AG08395 (cell line): ENCODE data around the gene CNKSR3.
"Not testable (repeated sequence)": the region's sequence is repeated elsewhere in the genome, so short reads cannot be mapped to it uniquely, and the experiment has no call there.

Experiments
- DNase-seq: peaks from one replicate; pipeline ENCODE4 v3.0.0; 2012; ENCODE audit warnings: mixed read lengths, low spot score

Gene CNKSR3

DNA sequence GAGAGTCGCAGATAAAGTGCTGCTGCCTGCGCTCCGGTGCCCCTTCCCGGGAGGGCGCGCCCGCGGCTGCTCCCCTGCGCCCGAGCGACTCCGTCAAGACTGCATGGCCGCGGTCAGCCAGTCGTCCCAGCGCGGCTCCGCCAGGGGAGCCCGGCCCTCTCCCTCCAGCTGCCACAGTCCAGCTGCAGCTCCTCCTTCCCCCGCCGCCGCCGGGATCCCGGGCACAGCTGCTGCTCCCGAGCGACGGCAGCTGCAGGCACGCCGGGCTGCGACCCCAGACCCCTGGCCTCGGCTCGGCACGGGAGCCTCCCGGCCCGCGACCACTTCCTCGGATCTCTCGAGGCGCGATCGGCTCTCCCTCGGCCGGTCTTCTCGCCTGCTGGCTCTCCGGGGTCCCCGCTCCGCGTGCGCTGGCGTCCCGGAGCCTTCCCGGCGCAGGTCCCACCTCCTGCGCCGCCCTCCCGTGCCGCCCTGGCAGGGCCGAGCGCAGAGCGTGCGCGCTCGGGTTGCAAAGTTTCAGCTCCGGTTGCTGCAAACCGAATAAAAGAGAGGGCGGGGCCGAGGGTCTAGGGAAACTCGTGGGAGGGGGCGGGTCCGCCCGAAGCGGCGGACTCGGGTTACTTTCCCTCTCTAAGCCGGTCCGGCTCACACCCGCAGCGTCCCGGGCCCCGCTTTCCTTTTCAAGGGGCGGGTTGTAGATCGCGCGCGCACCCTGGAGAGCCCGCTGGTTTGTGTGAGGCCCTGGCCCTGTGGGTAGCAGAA is at the start of gene CNKSR3:
Gene CNKSR3, minus strand, starts transcription at position 542 of the 762 bp plus-strand sequence. CDS start 571 bp downstream, outside the sequence.
- peak; percentile 80 for DNase-seq

DNA sequence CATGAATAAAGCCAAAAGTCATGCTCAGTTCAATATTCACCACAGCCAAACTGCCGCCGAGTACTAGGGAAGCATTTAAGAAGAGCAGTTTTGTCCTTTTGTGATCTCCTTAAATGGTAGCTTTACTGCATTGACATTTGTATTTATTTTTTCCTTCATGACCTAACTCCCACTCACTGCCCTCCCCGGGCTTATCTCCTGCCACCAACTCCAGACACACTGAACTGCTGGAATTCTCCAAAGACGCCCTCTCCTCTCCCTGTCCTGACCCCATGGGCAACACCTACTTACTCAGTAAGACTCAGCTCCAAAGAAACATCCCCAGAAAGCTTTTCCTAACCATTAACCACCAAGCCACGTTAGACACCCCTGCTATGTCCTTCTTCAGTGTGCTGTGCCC is 48.5 kb upstream of the CNKSR3 start:
- DNase-seq = no peak

DNA sequence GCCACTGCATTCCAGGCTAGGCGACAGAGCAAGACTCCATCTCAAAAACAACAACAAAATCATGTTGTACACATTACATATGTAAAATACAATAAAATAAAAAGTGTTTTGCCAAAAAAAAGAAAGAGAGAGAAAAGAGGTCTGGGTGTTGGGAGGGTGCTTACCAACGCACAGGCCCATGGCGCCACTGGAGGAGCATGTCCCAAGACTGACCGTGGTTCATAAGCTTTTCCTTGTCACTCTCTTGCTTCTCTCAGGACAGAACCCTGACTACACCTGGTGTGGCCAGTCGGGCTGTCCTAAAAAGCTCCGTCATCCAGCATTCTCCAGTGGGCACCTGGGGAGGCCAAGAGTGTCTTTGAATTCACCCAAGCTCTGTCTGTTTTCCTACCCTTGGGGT is 48.0 kb upstream of the CNKSR3 start:
- no peak for DNase-seq

DNA sequence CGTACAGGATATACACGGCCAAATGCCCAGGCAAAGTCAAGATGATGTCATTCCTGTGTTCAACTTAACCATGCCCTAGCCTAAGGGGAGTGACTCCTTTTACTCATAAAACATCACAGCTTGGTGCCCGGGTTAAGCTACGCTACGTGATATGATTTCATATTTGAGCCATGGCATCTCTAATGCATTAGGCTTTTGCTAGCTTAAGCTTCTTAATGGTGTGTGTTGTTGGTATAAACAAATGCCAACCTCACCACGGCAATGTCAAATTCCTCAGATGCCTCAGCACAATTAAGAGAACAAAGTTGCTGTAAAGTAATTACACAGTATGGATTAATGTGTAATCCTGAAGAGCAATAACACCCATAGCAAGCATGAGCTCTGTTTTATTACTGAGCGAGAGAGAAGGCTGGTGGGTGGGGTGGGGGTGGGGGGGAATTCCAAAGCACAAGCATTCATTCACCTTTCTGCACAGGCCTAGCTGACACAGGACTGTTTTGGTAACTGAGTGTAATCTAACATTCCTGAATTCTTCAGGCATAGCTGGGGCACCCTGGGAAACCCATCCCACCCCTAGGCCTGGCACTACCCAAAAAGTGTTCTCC is 44.7 kb upstream of the CNKSR3 start:
- no peak for DNase-seq

DNA sequence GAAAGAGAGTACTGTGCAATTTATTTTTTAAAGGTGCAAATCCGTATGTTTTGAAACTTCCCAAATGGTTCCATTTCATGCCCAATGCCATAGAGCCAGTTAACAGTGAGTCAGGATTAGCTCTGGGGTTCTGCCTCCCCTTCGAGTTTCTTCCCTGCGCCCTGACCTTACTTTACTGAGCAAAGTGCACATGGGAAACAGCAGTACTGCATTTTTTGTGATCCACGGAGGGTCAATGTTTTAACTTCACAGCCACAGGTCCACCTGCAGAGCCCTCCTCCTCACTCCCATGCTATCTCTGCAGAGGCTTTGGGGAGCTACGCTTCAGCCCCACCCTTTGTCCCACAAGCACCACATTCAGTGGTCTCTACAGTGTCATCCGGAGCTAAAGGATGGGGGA is 44.0 kb upstream of the CNKSR3 start:
- DNase-seq = no peak

DNA sequence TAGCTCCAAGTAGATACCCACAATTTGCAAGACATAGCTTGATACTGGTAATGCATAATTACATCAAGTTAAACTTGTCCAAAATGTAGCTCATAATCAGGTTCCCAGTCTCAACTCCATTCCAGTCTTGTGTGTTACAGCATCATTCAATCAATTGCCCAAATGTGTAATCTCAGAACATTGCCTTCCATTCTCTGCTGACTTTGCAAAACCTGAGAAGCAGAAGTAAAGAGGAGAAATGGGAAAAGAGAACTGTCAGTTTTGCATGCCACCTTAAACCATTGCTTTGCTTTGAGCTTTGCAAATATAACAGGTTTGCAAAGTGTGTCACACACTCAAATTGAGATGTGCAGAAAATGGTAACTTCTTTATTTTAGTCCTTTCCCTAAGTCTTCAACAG is 40.3 kb upstream of the CNKSR3 start:
- DNase-seq = no peak

DNA sequence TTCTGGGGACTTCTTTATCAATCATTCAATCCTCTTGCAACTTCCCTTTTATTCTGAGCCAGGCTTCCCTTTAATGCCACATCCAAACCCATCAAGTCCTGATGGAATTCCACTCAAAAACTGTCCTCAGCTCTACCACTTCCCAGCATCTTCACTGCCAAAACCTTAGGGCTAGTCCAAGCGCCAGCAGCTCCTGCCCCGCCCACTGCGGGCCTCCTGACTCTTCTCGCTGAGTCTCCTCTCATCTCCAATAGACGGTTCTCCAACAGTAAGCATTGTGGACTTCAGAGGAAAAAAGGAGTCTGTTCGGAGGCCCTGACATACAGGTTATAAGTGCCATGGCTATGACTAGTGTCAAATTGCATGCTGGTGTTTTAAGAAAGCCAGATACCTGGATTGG is 38.7 kb upstream of the CNKSR3 start:
- no peak for DNase-seq

DNA sequence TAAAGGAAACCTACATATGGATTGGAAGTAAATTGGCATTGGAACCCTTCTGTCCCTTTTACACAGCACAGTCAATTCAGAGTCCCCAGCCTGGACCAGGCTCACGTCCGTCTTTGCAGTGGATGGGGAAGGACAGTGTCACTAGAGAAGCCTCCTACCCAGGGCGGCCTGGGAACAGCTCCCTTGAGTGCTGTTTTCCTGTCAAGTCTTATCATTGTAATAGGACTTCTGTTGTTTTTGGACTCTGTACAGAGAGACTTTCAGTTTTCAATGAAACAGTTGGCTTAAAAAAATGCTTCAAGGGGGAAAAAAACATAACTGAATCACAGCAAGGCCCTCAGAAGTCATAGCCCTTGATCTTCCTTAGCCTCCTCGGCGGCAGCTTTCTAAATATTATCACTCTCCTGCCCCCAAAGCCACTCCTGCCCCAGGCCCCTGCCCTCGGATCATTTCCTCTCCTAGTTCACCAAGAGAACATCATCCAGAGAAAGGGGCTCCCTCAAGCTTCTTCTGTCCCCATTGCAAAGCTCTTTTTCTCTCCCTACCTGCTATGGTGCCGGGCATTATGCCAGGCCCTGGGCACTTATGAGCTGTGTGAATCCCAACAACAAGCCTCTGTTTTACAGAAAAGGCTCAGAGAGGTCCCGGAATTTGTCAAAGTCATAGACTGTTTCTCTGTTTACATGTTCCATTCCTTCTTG is 37.8 kb upstream of the CNKSR3 start:
- DNase-seq = no peak

DNA sequence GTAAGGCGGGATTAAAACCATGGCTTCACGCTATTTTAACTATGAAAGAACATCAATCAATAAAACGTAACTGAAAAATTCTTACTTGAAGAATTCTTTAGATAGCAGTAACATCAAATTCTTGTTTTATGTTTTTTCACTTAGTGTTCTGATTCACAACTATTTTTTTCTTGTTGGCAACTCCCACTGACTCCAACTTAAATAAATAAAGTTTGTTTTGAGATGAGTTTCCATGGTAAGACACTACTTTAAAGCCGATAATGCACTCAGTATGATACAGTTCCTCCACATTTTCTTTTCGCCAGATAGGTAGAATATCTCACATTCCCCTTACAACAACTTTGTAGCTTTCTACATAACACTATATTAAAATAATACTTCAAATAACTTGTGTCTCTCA is 33.1 kb upstream of the CNKSR3 start:
- no peak for DNase-seq

DNA sequence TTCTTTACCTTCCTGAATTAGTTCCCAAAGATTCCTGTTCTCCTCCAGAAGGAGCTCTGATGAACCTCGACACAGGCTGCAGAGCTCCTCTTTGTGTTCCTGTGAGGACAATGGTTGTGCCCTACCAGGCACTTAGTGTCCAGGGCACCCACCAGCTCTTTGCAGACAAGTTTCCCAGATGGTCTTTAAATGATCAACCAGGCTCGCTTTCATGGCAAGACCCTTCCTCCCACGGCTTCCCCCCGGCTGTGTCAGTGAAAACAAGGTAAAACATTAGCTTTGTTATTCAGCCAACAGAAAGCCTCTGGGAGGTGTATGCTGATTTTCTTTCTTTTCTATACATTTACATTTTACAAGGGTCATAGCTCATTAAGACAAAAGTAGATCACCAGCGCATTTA is 32.3 kb upstream of the CNKSR3 start:
- DNase-seq = no peak

DNA sequence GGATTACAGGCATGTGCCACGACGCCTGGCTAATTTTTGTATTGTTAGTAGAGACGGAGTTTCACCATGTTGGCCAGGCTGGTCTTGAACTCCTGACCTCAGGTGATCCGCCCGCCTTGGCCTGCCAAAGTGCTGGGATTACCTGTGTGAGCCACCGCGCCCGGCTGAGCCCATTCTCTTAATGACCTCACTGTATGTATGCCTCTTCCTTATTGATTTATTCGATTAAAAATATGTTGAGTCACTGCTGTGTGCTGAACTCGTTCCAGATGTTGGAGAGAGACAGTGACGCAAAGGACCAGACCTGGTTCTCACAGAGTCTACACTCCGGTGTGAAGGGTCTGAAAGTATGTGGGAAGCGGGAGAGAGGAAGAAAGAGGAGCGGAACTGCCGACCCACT is 31.4 kb upstream of the CNKSR3 start:
- DNase-seq = not testable (repeated sequence)

DNA sequence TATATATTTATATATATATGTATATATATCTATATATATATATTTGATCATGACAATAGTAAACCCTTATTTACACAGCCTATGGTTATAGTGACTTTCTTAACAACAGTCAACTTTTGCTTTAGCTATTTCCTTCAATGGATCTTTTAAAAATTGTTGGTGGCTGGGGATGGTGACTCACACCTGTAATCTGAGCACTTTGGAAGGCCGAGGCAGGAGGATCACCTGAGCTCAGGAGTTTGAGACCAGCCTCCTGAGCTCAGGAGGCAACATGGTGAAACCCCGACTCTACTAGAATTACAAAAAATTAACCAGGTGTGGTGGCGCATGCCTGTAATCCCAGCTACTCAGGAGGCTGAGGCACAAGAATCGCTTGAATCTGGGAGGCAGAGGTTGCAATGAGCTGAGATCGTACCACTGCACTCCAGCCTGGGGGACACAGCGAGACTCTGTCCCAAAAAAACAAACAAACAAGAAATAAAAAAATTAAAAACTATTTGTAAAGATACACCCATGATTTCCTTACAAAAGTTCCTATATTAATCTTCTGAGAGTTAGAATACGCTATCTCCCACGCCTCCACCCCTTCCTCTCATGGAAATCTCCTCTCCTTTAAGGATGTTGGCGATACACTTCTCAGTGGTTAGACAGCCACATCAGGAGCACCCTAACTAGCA is 29.2 kb upstream of the CNKSR3 start:
- DNase-seq = no peak

DNA sequence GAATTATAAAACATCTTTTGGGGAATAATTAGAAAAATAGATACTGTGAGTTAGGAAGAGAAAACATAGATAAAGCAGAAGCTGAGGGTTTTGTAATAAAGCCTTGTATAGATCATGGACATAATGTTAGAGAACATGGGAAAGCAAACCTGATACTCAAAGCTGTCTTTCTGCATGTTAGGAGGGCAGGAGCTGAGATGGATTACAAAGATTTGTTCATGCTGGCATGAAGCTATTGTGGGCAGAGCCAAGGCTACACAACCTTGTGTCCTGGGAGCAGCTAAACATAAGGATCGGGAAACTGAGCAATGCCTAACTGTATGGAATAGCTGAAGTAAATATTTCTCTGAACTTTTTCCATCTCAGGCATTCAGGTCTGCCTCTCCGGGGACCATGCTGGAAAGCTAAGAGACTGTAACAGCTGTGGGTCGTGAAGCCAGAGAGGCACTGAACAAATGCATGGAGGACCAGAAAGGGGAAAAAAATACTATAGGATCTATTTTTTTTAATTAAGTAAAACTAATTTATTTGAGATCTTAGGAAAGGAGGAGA is 28.2 kb upstream of the CNKSR3 start:
- DNase-seq = no peak

DNA sequence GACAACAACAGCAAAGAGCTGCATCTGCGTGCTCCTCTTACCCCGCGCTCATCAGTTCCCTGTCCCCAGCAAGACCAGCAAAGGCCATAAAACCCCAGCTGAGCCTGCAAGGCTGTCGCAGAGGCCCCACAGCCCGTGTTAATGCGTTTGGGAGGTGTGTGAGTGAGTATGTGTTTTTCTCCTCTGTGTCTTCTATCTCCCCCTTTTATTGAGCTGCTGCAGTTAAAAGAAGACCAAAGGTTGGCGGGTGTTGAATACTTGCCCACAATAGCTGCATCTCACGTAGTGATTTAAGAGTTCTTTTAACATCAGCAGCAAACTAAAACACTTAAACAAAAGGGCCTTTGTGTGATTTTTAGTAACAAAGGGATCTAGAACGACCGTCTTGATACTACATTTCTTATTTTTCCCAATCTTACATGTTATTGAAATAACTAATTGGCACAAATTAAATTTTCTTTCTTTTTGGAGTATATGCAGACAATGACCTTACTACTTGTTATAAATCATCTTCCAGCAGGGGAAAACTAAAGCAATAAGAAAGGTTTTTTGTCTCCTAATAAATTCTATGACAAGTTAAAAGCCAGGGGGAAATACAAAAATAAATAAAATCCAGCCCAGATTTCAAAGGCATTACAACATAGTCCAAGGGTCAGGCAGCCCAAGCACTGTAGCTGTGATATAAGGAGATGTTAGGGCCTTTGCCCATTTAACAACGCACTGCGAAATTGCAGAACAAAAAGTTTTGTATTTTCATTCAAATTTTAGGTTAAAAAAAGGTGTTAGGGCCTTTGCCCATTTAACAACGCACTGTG is 27.2 kb upstream of the CNKSR3 start:
- no peak for DNase-seq

DNA sequence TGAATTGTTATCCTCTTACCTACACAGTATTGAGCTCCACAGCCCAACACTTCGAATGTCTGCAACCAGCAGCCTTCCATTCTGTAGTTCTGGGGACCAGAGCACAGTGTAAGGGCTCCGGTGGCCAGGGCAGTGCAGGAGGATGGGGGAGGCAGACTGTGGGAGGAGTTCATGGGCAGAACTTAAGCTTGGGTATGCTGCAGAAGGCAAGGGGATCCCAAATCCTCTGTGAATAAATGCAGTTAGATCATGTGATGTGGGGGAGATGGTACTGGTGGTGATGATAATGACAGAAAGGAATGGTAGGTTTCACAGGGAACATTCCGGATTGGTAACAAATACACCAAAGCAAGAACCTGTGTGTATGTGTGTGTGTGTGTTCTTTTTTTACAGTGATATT is 26.5 kb upstream of the CNKSR3 start:
- no peak for DNase-seq

DNA sequence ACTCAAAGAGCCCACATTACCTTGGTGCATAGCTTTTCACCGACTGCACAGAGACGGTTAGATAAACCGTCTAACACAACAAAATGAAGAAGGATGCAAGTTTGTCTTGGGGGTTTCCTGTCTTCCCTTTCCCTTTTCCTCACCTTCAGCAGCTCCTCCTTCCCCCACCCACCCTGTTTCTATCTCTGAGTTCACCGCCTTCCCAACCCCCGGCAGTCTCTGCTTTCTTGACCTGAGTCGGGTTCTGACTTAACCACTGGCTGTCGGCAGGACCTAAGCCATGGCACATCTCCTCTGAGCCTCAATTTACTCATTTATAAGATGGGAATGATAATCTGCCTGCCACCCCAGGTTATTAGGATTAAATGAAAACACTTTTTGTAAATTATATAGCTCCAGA is 25.8 kb upstream of the CNKSR3 start:
- no peak for DNase-seq

DNA sequence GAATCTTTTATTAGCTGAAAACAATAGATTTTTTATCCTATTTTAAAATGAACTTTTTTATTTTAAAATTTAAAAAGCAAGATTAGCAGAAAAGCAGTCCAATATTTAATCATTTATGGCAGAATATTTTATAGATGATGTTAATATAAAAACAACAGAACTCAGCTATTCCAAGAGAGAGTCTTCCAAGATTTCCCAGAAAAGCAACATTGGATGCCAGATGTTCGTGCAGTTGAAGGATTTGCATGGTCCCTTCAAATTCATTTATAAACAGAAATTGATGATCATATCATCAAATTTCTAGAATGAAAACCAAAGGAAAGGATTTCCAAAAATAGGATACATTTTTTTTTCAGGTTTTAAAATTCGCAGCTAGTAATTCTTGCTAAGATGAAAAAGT is 25.4 kb upstream of the CNKSR3 start:
- DNase-seq = no peak

DNA sequence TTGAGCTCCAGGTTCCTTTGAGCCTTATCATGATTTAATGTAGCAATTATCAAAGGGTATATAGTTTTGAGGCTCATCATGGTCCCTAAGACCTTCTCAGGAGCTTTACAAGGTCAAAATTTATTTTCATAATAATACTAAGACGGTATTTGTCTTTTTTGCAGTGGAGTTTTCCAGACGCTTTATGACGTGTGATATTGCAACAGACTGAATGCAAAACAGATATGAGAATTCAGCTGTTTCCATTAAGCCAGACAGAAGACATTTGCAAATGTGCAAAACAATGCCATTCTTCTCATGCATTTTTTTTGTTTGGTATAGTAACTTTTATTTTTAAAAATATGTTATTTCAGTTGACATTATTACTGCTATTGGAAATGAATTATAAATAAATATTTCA is 24.7 kb upstream of the CNKSR3 start:
- no peak for DNase-seq

DNA sequence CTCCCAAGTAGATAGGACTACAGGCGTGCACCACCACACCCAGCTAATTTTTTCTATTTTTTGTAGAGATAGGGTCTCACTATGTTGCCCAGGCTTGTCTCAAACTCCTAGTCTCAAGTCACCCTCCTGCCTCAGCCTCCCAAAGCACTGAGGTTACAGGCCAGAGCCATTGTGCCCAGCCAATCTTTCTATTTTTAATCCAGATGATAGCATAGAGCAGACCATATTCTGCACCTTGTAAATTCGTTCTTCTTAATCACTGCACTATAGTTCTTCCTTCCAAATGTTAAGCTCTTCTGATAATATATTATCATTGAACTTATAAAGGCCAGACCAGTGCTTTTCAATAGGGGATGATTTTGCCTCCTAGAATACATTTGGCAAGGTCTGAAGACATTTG is 24.0 kb upstream of the CNKSR3 start:
- no peak for DNase-seq

DNA sequence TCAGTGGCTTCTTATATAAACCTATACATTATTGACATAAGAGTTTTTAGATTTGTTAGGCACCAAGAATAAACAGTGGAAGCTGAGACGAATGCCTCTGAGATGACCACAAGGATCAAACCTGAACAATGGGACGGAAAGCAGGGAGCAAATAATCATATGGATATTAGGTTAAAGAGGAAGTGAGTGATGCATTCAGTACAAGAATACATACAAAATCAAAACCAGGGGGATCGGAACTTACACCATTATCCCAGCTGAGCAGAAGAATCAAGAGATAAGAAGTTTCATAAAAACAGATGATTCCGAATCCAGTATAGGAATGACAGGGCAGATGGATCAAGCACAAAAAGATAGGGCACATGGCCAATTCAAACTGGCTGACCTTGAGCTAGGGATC is 21.9 kb upstream of the CNKSR3 start:
- no peak for DNase-seq

DNA sequence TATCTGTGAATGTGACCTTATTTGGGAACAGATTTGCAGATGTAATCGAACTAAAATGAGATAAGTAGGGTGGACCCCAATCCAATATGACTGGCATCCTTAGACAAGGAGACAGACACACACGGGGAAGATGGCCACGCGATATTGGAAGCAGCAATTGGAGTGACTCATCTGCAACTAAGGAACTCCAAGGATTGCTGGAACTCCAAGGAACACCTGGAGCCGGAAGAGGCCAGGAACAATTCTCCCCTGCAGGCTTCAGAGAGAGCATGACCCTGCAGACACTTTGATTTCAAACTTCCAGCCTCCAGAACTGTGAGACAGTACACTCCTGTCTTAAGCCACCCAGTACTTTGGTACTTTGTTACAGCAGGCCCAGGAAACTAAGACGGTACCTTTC is 19.5 kb upstream of the CNKSR3 start:
- no peak for DNase-seq
